ENCODE results near the gene SRGAP1.

SRGAP1 gene

GRCh38 chr12:64205542-64205941 is 361.0 kb downstream of the SRGAP1 start:
- H4K20me1 ChIP-seq = no peaks in the 10 kb centered on the region
- H3K4me1 ChIP-seq = no peaks in the 10 kb centered on the region
- TF ChIP-seq Cebpa-rat (IDR thresholded peaks at IDR 0.05) = no peak
- H3K4me2 ChIP-seq = no peak overlapping the region
- H3K9ac ChIP-seq = no peak overlapping the region
- no peaks in the 10 kb centered on the region for H3K9me3 ChIP-seq
- no peaks in the 10 kb centered on the region for H3K27me3 ChIP-seq
- peaks cover 53% of the 10 kb centered on the region for H3K36me3 ChIP-seq
- no peak overlapping the region for H3K4me3 ChIP-seq
- no peak overlapping the region for H3K27ac ChIP-seq

- peaks cover 4% of the 10 kb centered on the region; the same call in 1 of the 2 replicates for H3K9me3 ChIP-seq
- H3K9ac ChIP-seq = no peak overlapping the region
- no peak overlapping the region for H3K4me2 ChIP-seq
- H3K27me3 ChIP-seq = no peaks in the 10 kb centered on the region
- no peaks in the 10 kb centered on the region for H4K20me1 ChIP-seq
- TF ChIP-seq Cebpa-rat (IDR thresholded peaks at IDR 0.05) = no peak
- H3K4me3 ChIP-seq = no peak overlapping the region
- H3K4me1 ChIP-seq = no peaks in the 10 kb centered on the region
- H3K27ac ChIP-seq = no peak overlapping the region
- H3K36me3 ChIP-seq = peaks cover 54% of the 10 kb centered on the region
Observed at GRCh38 chr12:64207453-64207852, 363.0 kb downstream of the SRGAP1 start.

Data from BLaER1 (cell line).